Central memory CD8-positive, alpha-beta T cell (primary cell): ENCODE results near the gene TMEM14A.
"Not testable (repeated sequence)": the region's sequence is repeated elsewhere in the genome, so short reads cannot be mapped to it uniquely, and the experiment has no call there.

ENCODE experiments used
- ATAC-seq: fragments of 150-1000 bp; cut with Tn5 transposase; replicated peaks from 2 replicates; pipeline ENCODE4 v1.10.0; 2022; ENCODE audit warnings: mild to moderate bottlenecking, moderate FRiP score, moderate number of reproducible peaks; ENCODE audit not compliant: poor library complexity, severe bottlenecking; ENCODE audit errors: extremely low read depth
- DNase-seq, 2 donors: peaks; one replicate each; pipeline ENCODE4 v3.0.0; 2021; ENCODE audit warnings: low spot score in 2 of 2
- H3K27ac Mint-ChIP-seq: one replicate; pipeline ENCODE4 v1.8.0; 2022; ENCODE audit warnings: low read depth, mild to moderate bottlenecking, moderate library complexity, mixed read lengths
- H3K27me3 Mint-ChIP-seq: one replicate; pipeline ENCODE4 v1.8.0; 2022; ENCODE audit warnings: mixed read lengths
- H3K36me3 Mint-ChIP-seq: one replicate; pipeline ENCODE4 v1.8.0; 2022; ENCODE audit warnings: mild to moderate bottlenecking, moderate library complexity, mixed read lengths; ENCODE audit not compliant: insufficient read depth
- H3K4me1 Mint-ChIP-seq: one replicate; pipeline ENCODE4 v1.8.0; 2022; ENCODE audit warnings: mixed read lengths
- H3K4me3 Mint-ChIP-seq: one replicate; pipeline ENCODE4 v1.8.0; 2022; ENCODE audit warnings: mild to moderate bottlenecking, moderate library complexity, mixed read lengths
- H3K9me3 Mint-ChIP-seq: one replicate; pipeline ENCODE4 v1.8.0; 2022; ENCODE audit warnings: mixed read lengths

Gene TMEM14A

DNA sequence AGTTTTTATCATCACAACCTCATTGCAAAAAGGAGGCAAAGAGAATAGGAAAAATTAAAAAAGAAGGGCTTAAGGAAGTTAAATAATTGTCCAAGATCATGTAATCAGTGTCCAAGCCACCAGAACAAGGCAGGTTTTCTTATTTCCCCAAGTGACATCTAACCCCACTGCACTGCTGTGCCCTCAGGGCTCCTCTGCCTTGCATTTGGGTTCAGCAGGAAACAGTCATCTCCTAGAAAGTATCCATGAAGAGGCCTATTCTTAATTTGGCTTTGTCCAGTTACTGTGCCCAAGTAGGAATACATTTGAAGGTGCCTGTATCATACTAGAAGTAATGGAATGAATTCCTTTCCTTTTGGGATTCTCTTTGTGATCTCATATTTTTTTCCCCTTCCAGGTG lies 10.5 kb downstream of the TMEM14A start:
- no peak for DNase-seq
- Mint-ChIP-seq H3K27me3 (no peaks in the 10 kb centered on the region), H3K4me1 (no peaks in the 10 kb centered on the region), H3K9me3 (no peaks in the 10 kb centered on the region), H3K36me3 (peaks cover 19% of the 10 kb centered on the region), H3K4me3 (no peak overlapping the region), H3K27ac (no peak overlapping the region)
- no peak for ATAC-seq

DNA sequence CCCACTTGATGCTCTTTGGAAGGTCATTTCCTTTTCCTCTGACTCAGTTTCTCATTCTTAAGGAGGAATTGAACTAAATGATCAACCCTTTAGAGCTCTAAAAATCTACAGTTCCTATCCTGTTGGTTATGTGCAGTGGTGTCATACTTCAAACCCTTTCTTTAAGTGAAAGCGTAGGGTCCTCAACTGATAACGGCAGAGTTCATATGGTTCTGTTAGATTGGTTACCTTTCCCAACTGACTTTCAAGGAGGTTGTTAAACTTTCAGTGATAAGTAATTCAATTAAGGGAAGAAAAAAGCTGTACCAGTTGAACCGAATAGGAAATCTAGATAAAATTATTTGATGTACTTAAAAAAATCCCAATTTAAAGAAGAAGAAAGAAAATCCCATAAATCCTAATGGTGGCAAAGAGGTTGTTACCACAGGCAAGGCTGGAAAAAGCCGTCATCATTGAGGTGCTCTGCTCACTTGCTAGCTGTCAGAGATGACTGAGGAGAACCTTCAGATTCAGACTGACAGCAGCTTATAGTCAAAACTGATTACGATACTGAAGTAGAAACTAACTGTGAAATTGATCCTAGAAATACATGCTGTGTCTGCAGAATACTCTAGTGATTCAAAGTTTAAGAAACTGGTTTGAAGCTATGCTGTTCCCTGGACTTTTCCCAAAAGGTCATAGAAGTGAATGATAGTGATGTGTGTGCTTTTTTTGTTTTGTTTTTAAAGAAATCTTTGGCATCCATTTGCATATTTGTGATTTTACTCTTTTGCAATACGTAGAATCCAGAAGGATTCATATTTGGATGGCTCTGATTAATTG lies 16.2 kb downstream of the TMEM14A start:
- H3K27ac Mint-ChIP-seq, result no peak overlapping the region
- H3K4me1 Mint-ChIP-seq, result no peaks in the 10 kb centered on the region
- no peaks in the 10 kb centered on the region for H3K9me3 Mint-ChIP-seq
- peaks cover 11% of the 10 kb centered on the region for H3K36me3 Mint-ChIP-seq
- ATAC-seq, result no peak
- no peaks in the 10 kb centered on the region for H3K27me3 Mint-ChIP-seq
- DNase-seq, result no peak
- no peak overlapping the region for H3K4me3 Mint-ChIP-seq

- ATAC-seq (no peak), DNase-seq (no peak)
- H3K36me3 Mint-ChIP-seq, result no peaks in the 10 kb centered on the region
- no peaks in the 10 kb centered on the region for H3K9me3 Mint-ChIP-seq
- no peaks in the 10 kb centered on the region for H3K4me1 Mint-ChIP-seq
- H3K27ac Mint-ChIP-seq, result no peak overlapping the region
- H3K4me3 Mint-ChIP-seq, result no peak overlapping the region
- H3K27me3 Mint-ChIP-seq, result no peaks in the 10 kb centered on the region
These were observed 18.9 kb downstream of the TMEM14A start for GRCh38 chr6:52689857-52690256.

DNA sequence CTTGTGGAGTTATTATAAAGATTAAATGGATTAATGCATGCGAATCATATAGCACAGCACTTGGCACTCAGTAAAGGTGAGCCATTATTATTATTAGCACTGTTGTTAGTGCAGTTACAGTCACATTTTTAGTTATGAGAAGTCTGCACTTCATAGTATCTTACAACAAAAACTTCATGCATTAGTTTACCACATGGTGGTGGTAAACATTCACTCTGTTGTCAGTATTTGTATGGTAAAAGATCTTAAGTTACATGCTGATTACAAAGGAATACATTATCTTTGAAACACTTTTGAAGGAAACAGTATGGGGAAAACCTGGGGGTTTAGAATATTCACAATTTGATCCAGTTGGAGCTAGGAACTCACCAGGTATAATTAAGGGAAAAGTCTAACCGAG lies 20.8 kb downstream of the TMEM14A start:
- H3K27ac Mint-ChIP-seq, result no peak overlapping the region
- ATAC-seq (no peak), DNase-seq (no peak)
- no peaks in the 10 kb centered on the region for H3K9me3 Mint-ChIP-seq
- no peaks in the 10 kb centered on the region for H3K4me1 Mint-ChIP-seq
- no peaks in the 10 kb centered on the region for H3K27me3 Mint-ChIP-seq
- H3K4me3 Mint-ChIP-seq, result no peak overlapping the region
- no peaks in the 10 kb centered on the region for H3K36me3 Mint-ChIP-seq

DNA sequence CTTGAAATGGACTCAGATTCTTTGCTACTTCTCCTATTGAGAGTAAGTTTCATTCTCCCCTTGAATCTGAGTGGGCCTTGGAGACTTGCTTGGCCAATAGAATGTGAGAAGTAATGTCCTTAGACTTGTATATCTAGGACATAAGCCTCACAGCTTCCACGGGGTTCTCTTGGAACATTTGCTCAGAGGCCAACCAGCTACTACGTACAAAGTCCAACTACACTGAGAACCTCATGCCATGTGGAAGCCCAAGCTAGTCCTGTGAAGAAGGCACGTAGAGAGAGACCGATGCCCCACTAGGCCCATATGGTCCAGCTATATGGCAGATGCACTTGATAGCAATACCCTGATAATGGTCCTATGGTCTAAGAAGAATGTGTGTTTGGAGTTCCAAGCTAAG lies 22.9 kb downstream of the TMEM14A start:
- ATAC-seq, result no peak
- DNase-seq, result no peak
- H3K4me1 Mint-ChIP-seq, result no peaks in the 10 kb centered on the region
- H3K9me3 Mint-ChIP-seq, result no peaks in the 10 kb centered on the region
- no peak overlapping the region for H3K4me3 Mint-ChIP-seq
- no peak overlapping the region for H3K27ac Mint-ChIP-seq
- H3K27me3 Mint-ChIP-seq, result no peaks in the 10 kb centered on the region
- H3K36me3 Mint-ChIP-seq, result no peaks in the 10 kb centered on the region

- H3K4me1 Mint-ChIP-seq, result no peaks in the 10 kb centered on the region
- no peak overlapping the region for H3K4me3 Mint-ChIP-seq
- no peaks in the 10 kb centered on the region for H3K27me3 Mint-ChIP-seq
- DNase-seq (no peak), ATAC-seq (no peak)
- no peaks in the 10 kb centered on the region for H3K9me3 Mint-ChIP-seq
- H3K36me3 Mint-ChIP-seq, result no peaks in the 10 kb centered on the region
- no peak overlapping the region for H3K27ac Mint-ChIP-seq
These were observed 23.5 kb downstream of the TMEM14A start for GRCh38 chr6:52694404-52694803.

DNA sequence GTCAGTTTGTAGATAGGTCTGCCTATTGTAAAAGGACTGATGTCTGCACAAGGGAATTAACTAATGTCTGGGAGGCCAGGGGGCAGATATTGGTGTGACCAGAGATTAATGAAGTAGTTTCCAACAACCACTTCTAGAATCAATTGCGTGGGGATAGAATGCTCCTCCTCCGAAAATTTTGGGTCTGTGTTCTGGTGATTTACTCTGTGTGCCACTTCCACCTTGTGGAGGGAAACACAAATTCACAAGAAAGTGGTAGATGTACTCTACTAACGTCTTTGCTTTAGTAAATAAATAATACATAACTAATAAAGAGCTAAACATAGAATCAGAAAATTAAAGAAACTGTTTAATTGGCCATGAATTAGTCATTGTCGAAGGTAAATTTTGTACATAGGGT lies 25.5 kb downstream of the TMEM14A start:
- no peaks in the 10 kb centered on the region for H3K36me3 Mint-ChIP-seq
- no peak for DNase-seq
- ATAC-seq, result no peak
- no peaks in the 10 kb centered on the region for H3K4me1 Mint-ChIP-seq
- H3K9me3 Mint-ChIP-seq, result no peaks in the 10 kb centered on the region
- H3K4me3 Mint-ChIP-seq, result no peak overlapping the region
- H3K27ac Mint-ChIP-seq, result no peak overlapping the region
- H3K27me3 Mint-ChIP-seq, result peaks cover 11% of the 10 kb centered on the region

DNA sequence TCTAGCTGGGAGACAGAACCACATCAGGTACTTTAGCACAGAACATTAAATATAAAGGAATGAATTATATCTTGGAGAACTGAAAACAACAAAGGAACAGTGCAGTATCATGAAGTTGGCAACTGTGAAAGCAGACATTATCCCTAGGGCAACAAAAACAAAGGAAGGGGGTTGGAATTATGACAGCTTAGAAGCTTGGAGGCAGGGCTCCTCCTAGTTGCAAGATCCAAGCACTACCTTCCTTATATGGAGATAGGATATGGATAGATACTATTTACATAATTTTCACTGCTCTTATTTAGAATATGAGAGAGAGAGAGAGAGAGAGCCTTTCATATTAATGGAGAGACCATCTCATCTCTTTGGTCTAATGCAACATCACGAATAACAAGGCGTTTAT lies 27.0 kb downstream of the TMEM14A start:
- H3K36me3 Mint-ChIP-seq, result no peaks in the 10 kb centered on the region
- no peak for ATAC-seq
- no peak overlapping the region for H3K27ac Mint-ChIP-seq
- no peak overlapping the region for H3K4me3 Mint-ChIP-seq
- no peaks in the 10 kb centered on the region for H3K9me3 Mint-ChIP-seq
- H3K4me1 Mint-ChIP-seq, result no peaks in the 10 kb centered on the region
- DNase-seq, result no peak
- peaks cover 21% of the 10 kb centered on the region for H3K27me3 Mint-ChIP-seq

GRCh38 chr6:52704060-52704459 lies 33.1 kb downstream of the TMEM14A start:
- no peak overlapping the region for H3K27ac Mint-ChIP-seq
- H3K4me3 Mint-ChIP-seq, result no peak overlapping the region
- no peaks in the 10 kb centered on the region for H3K9me3 Mint-ChIP-seq
- ATAC-seq, result no peak
- H3K36me3 Mint-ChIP-seq, result no peaks in the 10 kb centered on the region
- H3K4me1 Mint-ChIP-seq, result no peaks in the 10 kb centered on the region
- no peak for DNase-seq
- H3K27me3 Mint-ChIP-seq, result peaks cover 45% of the 10 kb centered on the region

DNA sequence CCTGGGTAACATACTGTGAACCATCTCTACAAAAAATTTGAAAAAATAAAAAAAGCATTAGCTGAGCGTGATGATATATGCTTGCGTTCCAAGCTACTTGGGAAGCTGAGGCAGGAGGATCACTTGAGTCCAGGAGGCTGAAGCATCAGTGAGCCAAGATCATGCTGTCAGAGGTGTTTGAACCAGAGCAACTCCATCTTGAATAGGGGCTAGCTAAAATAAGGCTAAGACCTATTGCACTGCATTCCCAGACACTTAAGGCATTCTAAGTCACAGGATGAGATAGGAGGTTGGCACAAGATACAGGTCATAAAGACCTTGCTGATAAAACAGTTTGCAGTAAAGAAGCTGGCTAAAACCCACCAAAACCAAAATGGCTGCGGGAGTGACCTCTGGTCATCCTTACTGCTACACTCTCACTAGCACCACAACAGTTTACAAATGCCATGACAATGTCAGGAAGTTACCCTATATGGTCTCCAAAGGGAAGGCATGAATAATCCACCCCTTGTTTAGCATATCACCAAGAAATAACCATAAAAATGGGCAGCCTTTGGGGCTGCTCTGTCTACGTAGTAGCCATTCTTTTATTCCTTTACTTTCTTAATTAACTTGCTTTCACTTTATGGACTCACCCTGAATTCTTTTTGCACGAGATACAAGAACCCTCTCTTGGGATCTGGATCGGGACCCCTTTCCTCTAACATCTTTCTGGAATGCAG lies 34.0 kb downstream of the TMEM14A start:
- H3K36me3 Mint-ChIP-seq, H3K4me3 Mint-ChIP-seq, H3K4me1 Mint-ChIP-seq, H3K9me3 Mint-ChIP-seq, DNase-seq, ATAC-seq, H3K27ac Mint-ChIP-seq: not testable (repeated sequence)
- peaks cover 42% of the 10 kb centered on the region for H3K27me3 Mint-ChIP-seq

GRCh38 chr6:52706001-52706400 lies 35.1 kb downstream of the TMEM14A start:
- H3K27ac Mint-ChIP-seq, result no peak overlapping the region
- no peak overlapping the region for H3K4me3 Mint-ChIP-seq
- peaks cover 35% of the 10 kb centered on the region for H3K27me3 Mint-ChIP-seq

DNA sequence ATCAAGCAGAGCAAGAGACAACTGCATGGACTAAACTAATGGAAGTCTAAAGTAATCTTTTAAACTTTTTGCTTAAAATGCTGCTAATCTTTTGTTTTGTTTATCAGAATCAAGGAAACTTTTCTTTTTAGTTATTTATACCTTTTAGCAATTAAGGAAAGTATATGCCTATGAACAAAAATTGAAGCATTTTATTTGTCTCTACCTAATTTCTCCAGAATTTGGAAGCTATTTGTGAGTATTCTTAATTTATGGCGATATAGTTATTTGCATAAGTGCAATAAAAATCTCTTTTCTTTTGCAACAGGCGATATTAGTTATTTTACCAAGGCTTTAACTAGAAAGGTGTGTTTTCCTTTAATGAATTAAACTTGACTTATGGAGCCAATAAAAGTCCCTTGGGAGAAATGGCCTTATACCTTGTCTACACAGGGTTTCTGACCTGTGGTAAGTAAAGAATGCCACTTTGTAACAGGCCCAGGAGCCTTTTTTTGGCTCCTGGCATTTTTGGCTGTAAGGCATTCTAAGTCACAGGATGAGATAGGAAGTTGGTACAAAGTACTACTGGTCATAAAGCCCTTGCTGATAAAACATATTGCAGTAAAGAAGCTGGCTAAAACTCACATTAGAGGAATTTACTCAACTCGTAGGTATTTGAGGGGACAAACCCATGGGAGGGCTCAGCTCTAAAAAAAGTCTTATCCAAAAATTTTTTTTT lies 37.2 kb downstream of the TMEM14A start:
- Mint-ChIP-seq H3K9me3 (no peaks in the 10 kb centered on the region), H3K4me1 (no peaks in the 10 kb centered on the region), H3K4me3 (no peak overlapping the region), H3K27me3 (peaks cover 24% of the 10 kb centered on the region), H3K36me3 (no peaks in the 10 kb centered on the region), H3K27ac (no peak overlapping the region)
- DNase-seq (no peak), ATAC-seq (no peak)

More at GRCh38 chr6:52706001-52706400, 35.1 kb downstream of the TMEM14A start:
- ATAC-seq (no peak), DNase-seq (no peak)
- Mint-ChIP-seq H3K9me3 (no peaks in the 10 kb centered on the region), H3K36me3 (no peaks in the 10 kb centered on the region), H3K4me1 (no peaks in the 10 kb centered on the region)

- ATAC-seq, result no peak
These were observed 41.2 kb downstream of the TMEM14A start for GRCh38 chr6:52712136-52712535.

More at GRCh38 chr6:52712136-52712535, 41.2 kb downstream of the TMEM14A start:
- Mint-ChIP-seq H3K27me3 (peaks cover 30% of the 10 kb centered on the region), H3K4me1 (no peaks in the 10 kb centered on the region), H3K36me3 (no peaks in the 10 kb centered on the region), H3K4me3 (no peak overlapping the region), H3K27ac (no peak overlapping the region), H3K9me3 (no peaks in the 10 kb centered on the region)
- DNase-seq, result no peak
